MM.1S (cell line): Measurements from ENCODE around the gene MYBPC1.

Experiments used
- CTCF ChIP-seq: fragments of 300-600 bp; sonication (generic); IDR thresholded peaks from 2 replicates; pipeline ENCODE4 v1.5.1; 2016; ENCODE audit warnings: antibody characterized with exemption, low read length, mixed read lengths
- EZH2 ChIP-seq: fragments of 300-600 bp; sonication (generic); optimal IDR thresholded peaks from 2 replicates; pipeline ENCODE3; 2017; ENCODE audit warnings: low read depth, mild to moderate bottlenecking, antibody characterized with exemption, low read length, mixed read lengths

GRCh38 chr12:101706403-101706802 lies 111.6 kb downstream of the MYBPC1 start:
- TF ChIP-seq CTCF (no peak), EZH2 (no peak)
